Measurements from ENCODE around the gene EIF3D. TPM values are rescaled to one million over a fixed set of nuclear protein-coding genes. Genes with fewer than 3 reads are reported as not detected.

EIF3D gene
- total RNA-seq, 4 donors from 2014 or later: 200 to 272 (median 238) TPM

GRCh38 chr22:36563001-36563400, 34.0 kb upstream of the EIF3D start:
- Histone ChIP-seq H3K27ac (no peak overlapping the region), H3K4me3 (no peak overlapping the region), H3K27me3 (peaks cover 0 to 45% of the 10 kb centered on the region in 2 donors), H3K36me3 (no peaks in the 10 kb centered on the region), H3K4me1 (no peaks in the 10 kb centered on the region), H3K9me3 (no peaks in the 10 kb centered on the region)
- WGBS, 2 donors: 59 to 64% methylated on average over 3 of the region's 3 CpGs
- no peak for DNase-seq (ENCODE audit: low spot score in 2 of 2)
- TF ChIP-seq, protein P1, sequence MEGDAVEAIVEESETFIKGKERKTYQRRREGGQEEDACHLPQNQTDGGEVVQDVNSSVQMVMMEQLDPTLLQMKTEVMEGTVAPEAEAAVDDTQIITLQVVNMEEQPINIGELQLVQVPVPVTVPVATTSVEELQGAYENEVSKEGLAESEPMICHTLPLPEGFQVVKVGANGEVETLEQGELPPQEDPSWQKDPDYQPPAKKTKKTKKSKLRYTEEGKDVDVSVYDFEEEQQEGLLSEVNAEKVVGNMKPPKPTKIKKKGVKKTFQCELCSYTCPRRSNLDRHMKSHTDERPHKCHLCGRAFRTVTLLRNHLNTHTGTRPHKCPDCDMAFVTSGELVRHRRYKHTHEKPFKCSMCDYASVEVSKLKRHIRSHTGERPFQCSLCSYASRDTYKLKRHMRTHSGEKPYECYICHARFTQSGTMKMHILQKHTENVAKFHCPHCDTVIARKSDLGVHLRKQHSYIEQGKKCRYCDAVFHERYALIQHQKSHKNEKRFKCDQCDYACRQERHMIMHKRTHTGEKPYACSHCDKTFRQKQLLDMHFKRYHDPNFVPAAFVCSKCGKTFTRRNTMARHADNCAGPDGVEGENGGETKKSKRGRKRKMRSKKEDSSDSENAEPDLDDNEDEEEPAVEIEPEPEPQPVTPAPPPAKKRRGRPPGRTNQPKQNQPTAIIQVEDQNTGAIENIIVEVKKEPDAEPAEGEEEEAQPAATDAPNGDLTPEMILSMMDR (IDR thresholded peaks at IDR 0.05): no peak
- no peak for TF ChIP-seq POLR2A (IDR thresholded peaks at IDR 0.05)
- TF ChIP-seq EP300 (IDR thresholded peaks at IDR 0.05): no peak

DNA sequence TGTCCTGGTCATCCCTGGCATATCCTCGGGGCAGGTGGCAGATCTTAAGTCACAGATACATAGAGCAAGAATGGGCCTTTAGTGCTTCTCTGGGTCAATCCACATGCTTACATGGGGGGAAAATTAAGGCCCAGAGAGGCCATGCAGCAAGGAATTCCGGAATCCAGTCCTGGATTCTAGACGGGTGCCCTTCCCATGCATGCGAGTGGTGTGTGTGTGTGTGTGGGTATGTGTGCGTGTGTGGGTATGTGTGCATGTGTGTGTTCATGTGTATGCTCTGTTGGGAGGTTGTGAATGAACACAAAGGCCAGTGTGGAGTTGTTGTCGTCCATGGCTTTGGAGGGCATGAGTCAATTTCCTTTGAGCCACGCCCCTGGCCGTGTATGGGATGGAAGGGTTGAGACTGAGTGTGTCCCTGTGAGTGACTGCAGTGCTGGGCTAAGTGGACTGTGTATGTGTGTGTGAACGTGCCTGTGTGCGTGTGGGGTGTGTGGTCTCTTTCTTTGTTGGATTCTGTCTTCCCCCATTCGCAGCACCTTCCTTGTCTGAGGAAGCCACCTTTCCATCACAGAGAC, 33.4 kb upstream of the EIF3D start:
- TF ChIP-seq POLR2A (IDR thresholded peaks at IDR 0.05) (no peak), EP300 (IDR thresholded peaks at IDR 0.05) (no peak)
- TF ChIP-seq, protein P1 (IDR thresholded peaks at IDR 0.05): no peak
- no peak overlapping the region for H3K4me3 ChIP-seq
- H3K9me3 ChIP-seq: no peaks in the 10 kb centered on the region
- no peaks in the 10 kb centered on the region for H3K4me1 ChIP-seq
- no peaks in the 10 kb centered on the region for H3K36me3 ChIP-seq
- H3K27me3 ChIP-seq: peaks cover 0 to 45% of the 10 kb centered on the region in 2 donors
- H3K27ac ChIP-seq: no peak overlapping the region
- WGBS, 2 donors: 52 to 58% methylated on average over 10 to 11 of the region's 11 CpGs
- DNase-seq (ENCODE audit: low spot score in 2 of 2): no peak

- no peaks in the 10 kb centered on the region for H3K36me3 ChIP-seq
- no peak overlapping the region for H3K4me3 ChIP-seq
- no peak for DNase-seq (ENCODE audit: low spot score in 2 of 2)
- no peak overlapping the region for H3K27ac ChIP-seq
- TF ChIP-seq EP300 (IDR thresholded peaks at IDR 0.05) (no peak), POLR2A (IDR thresholded peaks at IDR 0.05) (no peak)
- TF ChIP-seq, protein P1 (IDR thresholded peaks at IDR 0.05): no peak
- peaks cover 0 to 40% of the 10 kb centered on the region in 2 donors for H3K27me3 ChIP-seq
- no peaks in the 10 kb centered on the region for H3K9me3 ChIP-seq
- no peaks in the 10 kb centered on the region for H3K4me1 ChIP-seq
- 49 to 50% methylated on average over 6 of the region's 6 CpGs for WGBS, 2 donors
Measured at GRCh38 chr22:36561291-36561811, 32.4 kb upstream of the EIF3D start.

DNA sequence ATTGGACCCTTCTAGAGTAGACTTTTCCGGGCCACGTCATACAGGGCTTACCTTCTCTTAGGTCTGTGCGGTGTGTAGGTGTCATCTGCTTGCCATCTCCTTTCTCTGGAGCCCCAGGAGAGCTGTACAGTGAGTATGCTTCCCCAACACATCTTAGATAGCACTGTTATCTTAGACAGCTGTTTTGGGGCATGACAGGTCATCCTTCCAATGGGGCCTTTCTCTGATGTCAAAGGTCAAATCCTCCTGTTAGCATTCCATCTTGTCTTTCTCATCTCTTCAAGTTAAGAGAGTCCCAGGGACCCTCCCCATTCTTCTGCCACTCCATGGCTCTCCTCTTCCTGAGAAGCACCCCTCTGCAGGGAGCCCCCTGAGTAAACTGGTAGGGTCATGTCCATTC, 31.0 kb upstream of the EIF3D start:
- Histone ChIP-seq H3K27ac (no peak overlapping the region), H3K4me3 (no peak overlapping the region), H3K27me3 (peaks cover 0 to 27% of the 10 kb centered on the region in 2 donors), H3K9me3 (no peaks in the 10 kb centered on the region), H3K36me3 (no peaks in the 10 kb centered on the region), H3K4me1 (no peaks in the 10 kb centered on the region)
- DNase-seq (ENCODE audit: low spot score in 2 of 2): no peak
- 86 to 100% methylated on average over 3 of the region's 3 CpGs for WGBS, 2 donors
- TF ChIP-seq POLR2A (IDR thresholded peaks at IDR 0.05) (no peak), EP300 (IDR thresholded peaks at IDR 0.05) (no peak)
- TF ChIP-seq, protein P1 (IDR thresholded peaks at IDR 0.05): no peak

DNA sequence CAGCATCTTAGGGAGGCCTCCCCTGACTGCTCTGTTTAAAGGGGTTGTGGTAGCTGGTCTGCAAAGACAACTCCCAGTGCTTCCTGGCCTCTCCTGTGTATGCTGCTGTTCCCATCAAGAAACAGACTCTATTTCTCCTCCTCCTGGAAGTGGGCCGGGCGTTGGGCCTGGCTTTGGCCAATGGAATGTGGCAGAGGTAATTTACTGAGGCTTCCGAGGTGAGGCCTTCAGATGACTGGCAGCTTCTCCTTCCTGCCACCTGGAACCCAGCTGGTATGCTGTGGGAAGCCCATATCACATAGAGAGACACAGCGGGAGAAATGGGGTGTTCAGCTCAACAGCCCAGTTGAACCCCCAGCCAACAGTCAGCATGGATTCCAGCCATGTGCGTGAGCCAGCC, 25.1 kb upstream of the EIF3D start:
- peaks cover 0 to 36% of the 10 kb centered on the region in 2 donors for H3K27me3 ChIP-seq
- no peaks in the 10 kb centered on the region for H3K36me3 ChIP-seq
- no peaks in the 10 kb centered on the region for H3K9me3 ChIP-seq
- no peaks in the 10 kb centered on the region for H3K4me1 ChIP-seq
- H3K4me3 ChIP-seq: no peak overlapping the region
- TF ChIP-seq, protein P1 (IDR thresholded peaks at IDR 0.05): no peak
- TF ChIP-seq POLR2A (IDR thresholded peaks at IDR 0.05) (no peak), EP300 (IDR thresholded peaks at IDR 0.05) (no peak)
- WGBS, 2 donors: 47 to 55% methylated on average over 5 of the region's 5 CpGs
- H3K27ac ChIP-seq: no peak overlapping the region
- DNase-seq (ENCODE audit: low spot score in 2 of 2): no peak
